Colonic mucosa (tissue), 4 donors: ENCODE measurements around the gene MOB1A. TPM values are rescaled to one million over a fixed set of nuclear protein-coding genes. Genes with fewer than 3 reads are reported as not detected.

Experiments used
- DNase-seq: peaks from one replicate; pipeline ENCODE4 v3.0.0-alpha.2; 2020
- H3K27ac ChIP-seq: fragments of 200-600 bp; one replicate; pipeline ENCODE4 v1.8.0; 2021
- H3K27me3 ChIP-seq: fragments of 200-600 bp; one replicate; pipeline ENCODE4 v1.8.0; 2021
- H3K36me3 ChIP-seq: fragments of 200-600 bp; one replicate; pipeline ENCODE4 v1.8.0; 2021
- H3K4me1 ChIP-seq: fragments of 200-600 bp; one replicate; pipeline ENCODE4 v1.8.0; 2021; ENCODE audit warnings: mild to moderate bottlenecking
- H3K4me3 ChIP-seq: fragments of 200-600 bp; one replicate; pipeline ENCODE4 v1.8.0; 2021
- H3K9ac ChIP-seq, 2 donors: one replicate each; pipeline ENCODE4 v1.7.0; 2013; ENCODE audit warnings: control low read depth in 2 of 2, low read depth in 2 of 2, low read length in 2 of 2
- H3K9me3 ChIP-seq: fragments of 200-600 bp; one replicate; pipeline ENCODE4 v1.8.0; 2021
- intact Hi-C: fragments of 100-400 bp; cut with DNase I; formaldehyde crosslinking; loops from one replicate; pipeline ENCODE4 v1.14.1; 2022
- total RNA-seq, 2 donors: library from RNA; stranded (reverse); fragmentation: NEBNext Ultra II Directional in 1 of 2; extraction: Animal tissue kit (Norgen Biotek cat#: 25700) in 1 of 2; gene quantifications; one replicate each; pipeline ENCODE4 v1.2.1, GENCODE V29; 2021
- TF ChIP-seq, protein P1 (sequence below): fragments of 200-600 bp; IDR thresholded peaks from one replicate; pipeline ENCODE4 v1.8.0; 2022; ENCODE audit warnings: antibody characterized with exemption, mild to moderate bottlenecking
- donor health status: healthy.
- donor health status: DM: no; HTN: no; CAD: no.
- donor health status: DM: no; HTN: no; CAD: no.

Gene MOB1A
- total RNA-seq, 2 donors from 2014 or later, result 124 to 160 TPM

DNA sequence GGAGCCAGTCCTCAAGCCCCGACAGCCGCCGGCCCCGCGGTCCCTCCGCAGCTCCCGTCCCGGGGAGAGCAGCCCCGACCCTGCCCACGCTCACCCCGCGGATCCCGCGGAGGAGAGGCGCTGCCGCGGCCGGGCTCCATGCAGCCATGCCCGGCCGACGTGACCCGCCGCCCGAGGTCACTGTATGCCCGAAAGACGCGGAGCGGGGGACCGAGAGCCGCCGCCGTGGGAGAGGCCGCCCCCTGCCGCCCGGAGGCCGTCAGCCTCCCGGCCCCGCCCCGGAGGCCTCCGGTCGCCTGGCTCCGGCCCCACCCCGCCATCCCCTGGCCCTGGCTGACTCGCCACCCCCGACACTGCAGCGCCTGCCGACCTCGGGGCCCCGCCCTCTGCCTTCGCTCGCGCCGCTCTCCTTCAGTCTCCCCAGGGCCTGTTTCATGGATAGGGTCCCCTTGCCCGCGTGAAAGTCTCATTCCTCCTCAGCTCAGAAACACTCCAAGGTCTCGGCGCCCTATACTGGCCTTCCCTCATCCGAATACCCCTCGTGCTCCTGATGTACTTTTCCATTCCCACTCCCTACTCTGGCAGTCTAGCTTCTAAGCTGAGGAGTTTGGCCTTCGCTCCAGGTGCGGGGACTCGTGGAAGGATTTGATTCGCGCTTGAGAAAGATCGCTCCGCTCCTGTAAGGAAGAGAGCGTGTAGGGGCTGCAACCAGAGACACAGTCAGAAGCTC lies 30.8 kb downstream of the MOB1A start, which contains the start of gene BOLA3:
TSS of gene BOLA3 (minus strand) at position 186 of the 730 bp plus-strand sequence. CDS start at position 148, 38 bp downstream.
- H3K4me3 ChIP-seq, result peak within 1 kb of the TSS; percentile 75
- H3K9ac ChIP-seq, result peak within 1 kb of the TSS; percentile 77 to 83
- H3K36me3 ChIP-seq, result no peaks in the 10 kb centered on the region
- no peak within 1 kb of the TSS for H3K27ac ChIP-seq
- intact Hi-C loops, result loop anchor here (10.0 kb wide), 1 partner anchor 323 kb away; the partner anchor contains the start of gene STAMBP
- H3K9me3 ChIP-seq, result no peaks in the 10 kb centered on the region
- no peaks in the 10 kb centered on the region for H3K27me3 ChIP-seq
- DNase-seq, result peak; percentile 89
- H3K4me1 ChIP-seq, result peaks cover 6% of the 10 kb centered on the region
- TF ChIP-seq, protein P1, sequence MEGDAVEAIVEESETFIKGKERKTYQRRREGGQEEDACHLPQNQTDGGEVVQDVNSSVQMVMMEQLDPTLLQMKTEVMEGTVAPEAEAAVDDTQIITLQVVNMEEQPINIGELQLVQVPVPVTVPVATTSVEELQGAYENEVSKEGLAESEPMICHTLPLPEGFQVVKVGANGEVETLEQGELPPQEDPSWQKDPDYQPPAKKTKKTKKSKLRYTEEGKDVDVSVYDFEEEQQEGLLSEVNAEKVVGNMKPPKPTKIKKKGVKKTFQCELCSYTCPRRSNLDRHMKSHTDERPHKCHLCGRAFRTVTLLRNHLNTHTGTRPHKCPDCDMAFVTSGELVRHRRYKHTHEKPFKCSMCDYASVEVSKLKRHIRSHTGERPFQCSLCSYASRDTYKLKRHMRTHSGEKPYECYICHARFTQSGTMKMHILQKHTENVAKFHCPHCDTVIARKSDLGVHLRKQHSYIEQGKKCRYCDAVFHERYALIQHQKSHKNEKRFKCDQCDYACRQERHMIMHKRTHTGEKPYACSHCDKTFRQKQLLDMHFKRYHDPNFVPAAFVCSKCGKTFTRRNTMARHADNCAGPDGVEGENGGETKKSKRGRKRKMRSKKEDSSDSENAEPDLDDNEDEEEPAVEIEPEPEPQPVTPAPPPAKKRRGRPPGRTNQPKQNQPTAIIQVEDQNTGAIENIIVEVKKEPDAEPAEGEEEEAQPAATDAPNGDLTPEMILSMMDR, result peak; percentile 56

DNA sequence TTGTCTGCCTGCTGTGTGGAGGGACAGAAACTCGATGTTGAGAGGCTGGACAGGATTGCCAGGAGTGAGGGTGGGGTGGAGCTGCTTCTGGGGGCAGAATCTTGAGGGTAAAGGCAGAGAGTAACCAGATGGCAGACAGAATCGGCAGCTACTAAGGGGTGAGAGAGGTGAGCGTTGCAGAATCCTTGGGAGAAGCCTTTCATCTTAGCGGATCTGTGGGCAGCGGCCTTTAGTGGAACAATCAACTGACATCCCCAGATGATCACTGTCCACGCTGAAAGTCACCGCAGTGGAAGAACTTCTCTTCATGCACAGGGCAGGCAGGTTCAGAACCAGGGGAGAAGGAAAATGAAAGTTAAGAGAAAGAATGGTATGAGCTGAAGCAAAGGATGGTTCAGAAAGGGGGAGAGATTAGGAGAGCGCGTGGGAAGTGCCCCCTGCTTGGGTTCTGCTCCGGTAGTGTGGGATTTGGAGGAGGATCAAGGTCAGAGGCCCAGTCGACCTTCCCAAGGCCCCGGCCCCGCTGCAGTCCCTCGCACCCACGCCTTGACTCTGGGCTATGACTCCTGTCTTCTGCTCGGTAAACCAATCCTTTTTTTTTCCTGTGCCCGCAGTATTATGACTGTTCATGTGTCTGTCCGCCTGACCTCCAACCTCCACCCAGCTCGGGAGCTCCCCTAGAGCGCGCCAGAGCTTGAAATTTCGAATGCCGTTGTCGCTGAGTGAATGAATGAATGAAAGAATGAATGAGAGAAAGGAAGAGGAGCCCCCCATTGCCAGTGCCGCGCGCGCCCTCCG lies 31.6 kb downstream of the MOB1A start:
- Histone ChIP-seq H3K27me3 (no peaks in the 10 kb centered on the region), H3K9ac (peak overlapping the region; percentile 77 to 83), H3K27ac (no peak overlapping the region), H3K4me1 (peaks cover 6% of the 10 kb centered on the region), H3K4me3 (peak overlapping the region; percentile 75), H3K9me3 (no peaks in the 10 kb centered on the region), H3K36me3 (no peaks in the 10 kb centered on the region)
- intact Hi-C loops, result loop anchor here (10.0 kb wide), 1 partner anchor 322 kb away; the partner anchor contains the start of gene STAMBP
- DNase-seq, result no peak
- TF ChIP-seq, protein P1, result no peak

DNA sequence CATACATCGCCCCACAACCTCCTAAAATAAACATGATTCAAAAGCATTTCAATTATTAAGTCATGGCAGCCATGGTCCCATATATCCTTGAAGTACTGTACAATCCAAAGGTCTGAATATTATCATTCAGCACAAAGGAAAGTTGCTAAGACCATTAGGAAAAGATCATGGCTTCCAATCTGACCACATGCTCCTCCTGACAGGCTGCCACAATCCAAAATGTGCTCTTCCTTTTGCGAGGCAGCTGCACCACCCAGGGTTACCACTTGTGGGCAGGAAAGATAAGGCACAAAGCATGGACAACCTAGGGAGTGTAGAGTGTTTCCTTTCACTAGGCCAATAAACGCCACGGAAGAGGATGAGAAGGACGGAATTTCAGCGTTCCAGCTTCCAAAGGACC lies 36.3 kb downstream of the MOB1A start:
- peaks cover 6% of the 10 kb centered on the region for H3K4me1 ChIP-seq
- H3K27me3 ChIP-seq, result no peaks in the 10 kb centered on the region
- no peak for DNase-seq
- no peaks in the 10 kb centered on the region for H3K9me3 ChIP-seq
- TF ChIP-seq, protein P1, result no peak
- no peak overlapping the region for H3K4me3 ChIP-seq
- H3K27ac ChIP-seq, result no peak overlapping the region
- intact Hi-C loops, result loop anchor here (10.0 kb wide), 1 partner anchor 318 kb away; the partner anchor contains the start of gene STAMBP
- no peak overlapping the region for H3K9ac ChIP-seq
- H3K36me3 ChIP-seq, result no peaks in the 10 kb centered on the region

DNA sequence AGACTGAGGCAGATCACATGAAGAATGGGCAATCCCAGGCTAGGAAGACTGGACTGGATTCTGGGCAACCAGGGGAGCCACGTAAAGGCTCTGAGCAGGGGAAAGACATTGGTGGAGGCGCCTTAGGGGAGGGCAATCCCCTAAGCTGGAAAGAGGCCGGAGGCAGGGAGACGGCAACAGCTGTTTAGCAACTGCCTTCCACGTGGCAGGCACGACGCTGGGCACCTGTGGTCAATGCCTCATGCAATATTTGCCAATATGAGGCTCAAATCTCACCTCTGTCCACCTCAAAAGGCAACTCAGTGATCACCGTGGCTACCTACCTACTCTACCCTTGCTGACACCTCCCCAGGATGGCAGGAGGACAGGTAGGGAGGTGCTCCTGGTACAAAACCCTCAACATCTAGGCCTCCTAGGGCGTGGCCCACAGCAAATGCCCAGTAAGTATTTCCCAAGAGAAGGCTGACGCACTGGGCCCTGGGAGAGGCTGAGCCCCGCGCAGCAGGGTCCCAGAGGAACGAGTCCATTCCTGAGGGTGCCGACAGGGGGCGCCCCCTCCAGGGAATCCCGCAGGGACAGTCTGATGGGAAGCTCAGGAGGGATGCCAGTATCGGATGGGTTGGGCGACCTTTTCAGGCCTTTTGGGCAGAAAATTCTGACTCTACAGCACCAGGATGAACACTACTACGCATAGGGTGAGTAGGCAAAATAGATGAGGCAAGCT lies 39.9 kb downstream of the MOB1A start:
- Histone ChIP-seq H3K9me3 (no peaks in the 10 kb centered on the region), H3K4me3 (no peak overlapping the region), H3K36me3 (no peaks in the 10 kb centered on the region), H3K9ac (no peak overlapping the region), H3K4me1 (no peaks in the 10 kb centered on the region), H3K27me3 (no peaks in the 10 kb centered on the region), H3K27ac (no peak overlapping the region)
- DNase-seq, result no peak
- intact Hi-C loops, result no loop called here
- TF ChIP-seq, protein P1, result no peak
